HG02642 (cell line): ENCODE results near the gene TLK1.
"Not testable (repeated sequence)": the region's sequence is repeated elsewhere in the genome, so short reads cannot be mapped to it uniquely, and the experiment has no call there.

Experiments used
- ATAC-seq: cut with Tn5 transposase; IDR thresholded peaks from one replicate; pipeline ENCODE4 v1.9.1; 2021; ENCODE audit warnings: mild to moderate bottlenecking; ENCODE audit not compliant: unreplicated experiment, poor library complexity

Gene TLK1

DNA sequence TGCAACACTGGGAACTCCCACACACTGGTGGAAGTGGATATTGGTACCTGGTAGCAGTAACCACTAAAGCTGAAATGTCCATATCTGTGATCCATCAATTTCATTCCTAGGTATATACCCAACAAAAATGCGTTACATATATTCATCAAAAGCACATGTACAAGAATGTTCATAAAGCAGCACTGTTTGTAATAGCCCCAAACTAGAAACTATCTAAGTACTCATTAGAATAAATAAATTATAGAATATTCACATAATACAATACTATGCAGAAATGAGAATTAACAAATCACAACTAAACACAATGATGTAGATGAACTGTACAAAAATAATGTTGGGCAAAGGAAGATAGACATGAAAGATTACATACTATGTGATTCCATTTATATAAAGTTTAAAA, 11.1 kb upstream of the TLK1 start:
- ATAC-seq: no peak

DNA sequence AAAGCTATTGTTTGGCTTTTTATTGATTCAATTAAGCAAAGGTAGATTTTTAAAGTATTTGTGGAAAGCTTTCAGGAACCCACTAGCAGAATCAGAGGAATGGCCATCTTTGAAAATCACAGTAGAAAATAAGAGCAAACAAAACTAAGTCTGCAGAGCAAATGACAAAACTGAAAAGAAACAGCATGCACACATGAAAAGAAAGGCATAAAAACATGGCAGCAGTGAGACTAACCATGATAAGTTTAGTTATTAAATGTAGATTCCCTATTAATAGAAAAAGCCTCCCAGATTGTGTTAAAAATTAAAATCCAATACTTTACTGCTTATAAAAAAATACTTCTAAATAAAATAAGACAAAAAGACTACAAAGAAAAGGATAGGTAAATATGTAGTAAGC, 9.1 kb upstream of the TLK1 start:
- no peak for ATAC-seq

DNA sequence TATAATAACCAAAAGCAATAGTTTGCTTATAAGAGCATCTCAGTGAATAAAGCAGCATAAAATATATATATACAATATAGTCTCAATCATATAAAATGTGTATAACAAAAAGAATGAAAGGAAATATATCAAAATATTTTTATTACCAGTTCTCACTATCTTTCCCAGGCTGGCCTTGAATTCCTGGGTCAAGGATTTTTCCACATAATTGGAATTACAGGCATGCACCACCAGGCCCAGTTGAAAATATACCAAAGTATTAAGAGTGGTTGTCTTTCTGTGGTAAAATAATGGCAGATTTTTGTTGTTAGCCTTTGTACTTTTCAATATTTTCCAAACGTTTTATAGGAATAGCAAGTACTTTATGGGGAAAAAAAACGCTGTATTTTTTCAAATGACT, 8.6 kb upstream of the TLK1 start:
- ATAC-seq: no peak

- no peak for ATAC-seq
Observed at GRCh38 chr2:171167352-171167997, 6.8 kb upstream of the TLK1 start.

GRCh38 chr2:171166328-171166983, 5.8 kb upstream of the TLK1 start:
- ATAC-seq: no peak

GRCh38 chr2:171165967-171166327, 5.3 kb upstream of the TLK1 start:
- ATAC-seq: no peak

DNA sequence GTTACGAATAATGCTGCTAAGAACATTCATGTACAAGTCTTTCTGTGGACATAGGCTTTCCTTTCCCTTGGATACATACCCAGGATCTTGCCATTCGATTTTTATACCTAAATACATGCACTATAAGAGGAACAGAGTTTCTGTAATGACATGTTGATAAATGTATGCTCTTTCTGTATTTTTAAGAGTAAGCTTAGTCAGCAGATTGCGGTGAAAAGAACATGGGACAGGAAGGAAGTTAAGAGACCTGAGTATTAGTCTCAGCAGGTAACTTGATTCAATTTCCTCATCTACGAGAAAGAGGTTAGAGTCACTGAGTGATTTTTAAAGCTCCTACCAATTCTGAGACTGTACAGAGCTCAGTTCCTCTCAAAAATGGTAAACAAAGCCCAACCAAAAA, 2.6 kb upstream of the TLK1 start:
- ATAC-seq: no peak

DNA sequence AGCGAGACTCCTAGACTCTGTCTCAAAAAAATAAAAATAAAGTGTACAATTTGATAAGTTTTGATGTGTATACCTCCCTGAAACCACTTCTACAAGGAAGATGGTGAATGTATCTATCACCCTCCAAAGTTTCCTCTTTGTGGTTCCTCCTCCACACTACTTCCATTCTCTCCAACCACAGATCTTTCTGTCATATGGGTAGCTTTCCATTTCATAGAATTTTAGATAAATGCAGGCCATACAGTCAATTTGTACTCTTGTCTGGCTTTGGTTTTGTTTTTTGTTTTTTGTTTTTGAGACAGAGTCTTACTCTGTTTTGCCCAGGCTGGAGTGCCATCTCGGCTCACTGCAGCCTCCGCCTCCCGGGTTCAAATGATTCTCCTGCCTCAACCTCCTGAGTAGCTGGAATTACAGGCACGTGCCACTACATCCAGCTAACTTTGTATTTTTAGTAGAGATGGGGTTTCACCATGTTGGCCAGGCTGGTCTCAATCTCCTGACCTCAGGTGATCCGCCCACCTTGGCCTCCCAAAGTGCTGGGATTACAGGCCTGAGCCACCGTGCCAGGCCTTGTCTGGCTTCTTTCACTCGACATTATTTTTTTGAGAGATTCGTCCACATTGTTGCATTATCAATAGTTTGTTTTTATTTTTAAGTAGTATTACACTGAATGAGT, 2.0 kb upstream of the TLK1 start:
- not testable (repeated sequence) for ATAC-seq

- peak; percentile 63 for ATAC-seq
Observed at GRCh38 chr2:171160956-171161740, 455 bp upstream of the TLK1 start.

DNA sequence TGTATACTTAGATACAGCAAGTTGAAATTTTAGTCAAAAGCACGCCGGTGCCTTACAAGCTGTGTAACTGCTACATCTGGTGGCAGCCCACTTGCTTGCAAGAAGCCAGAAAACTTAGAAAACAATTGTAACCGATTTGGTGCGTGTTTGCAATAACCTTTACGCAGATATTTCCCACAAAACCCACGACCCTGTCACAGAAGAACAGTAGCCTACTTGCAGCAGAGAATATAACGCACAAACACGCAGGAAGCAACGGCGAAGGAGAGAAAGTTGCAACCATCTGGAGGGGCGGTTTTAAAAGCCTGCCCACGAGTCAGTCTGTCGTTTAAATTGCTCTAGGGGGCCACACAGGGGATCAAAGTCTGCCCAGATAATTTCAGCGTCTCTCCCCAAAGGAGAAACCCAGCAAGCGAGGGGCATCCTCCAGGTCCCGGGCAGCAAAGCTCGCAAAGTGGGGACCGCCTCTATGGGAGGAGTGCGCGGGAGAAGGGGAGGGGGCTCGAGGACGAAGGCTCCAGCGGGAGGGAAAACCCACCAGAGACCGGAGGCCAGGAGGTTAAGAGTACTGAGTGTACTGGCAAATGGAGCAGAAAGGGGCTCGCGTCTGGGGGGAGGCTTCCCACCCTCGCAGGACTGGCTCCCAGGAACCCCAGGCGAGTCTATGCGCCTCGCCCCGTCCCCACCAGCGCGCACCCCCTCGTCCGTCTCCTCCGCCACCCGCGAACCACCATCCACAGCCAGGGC, 1.1 kb downstream of the TLK1 start:
- peak; percentile 16 for ATAC-seq

- ATAC-seq: no peak
Observed at GRCh38 chr2:171158790-171159371, 1.8 kb downstream of the TLK1 start.

DNA sequence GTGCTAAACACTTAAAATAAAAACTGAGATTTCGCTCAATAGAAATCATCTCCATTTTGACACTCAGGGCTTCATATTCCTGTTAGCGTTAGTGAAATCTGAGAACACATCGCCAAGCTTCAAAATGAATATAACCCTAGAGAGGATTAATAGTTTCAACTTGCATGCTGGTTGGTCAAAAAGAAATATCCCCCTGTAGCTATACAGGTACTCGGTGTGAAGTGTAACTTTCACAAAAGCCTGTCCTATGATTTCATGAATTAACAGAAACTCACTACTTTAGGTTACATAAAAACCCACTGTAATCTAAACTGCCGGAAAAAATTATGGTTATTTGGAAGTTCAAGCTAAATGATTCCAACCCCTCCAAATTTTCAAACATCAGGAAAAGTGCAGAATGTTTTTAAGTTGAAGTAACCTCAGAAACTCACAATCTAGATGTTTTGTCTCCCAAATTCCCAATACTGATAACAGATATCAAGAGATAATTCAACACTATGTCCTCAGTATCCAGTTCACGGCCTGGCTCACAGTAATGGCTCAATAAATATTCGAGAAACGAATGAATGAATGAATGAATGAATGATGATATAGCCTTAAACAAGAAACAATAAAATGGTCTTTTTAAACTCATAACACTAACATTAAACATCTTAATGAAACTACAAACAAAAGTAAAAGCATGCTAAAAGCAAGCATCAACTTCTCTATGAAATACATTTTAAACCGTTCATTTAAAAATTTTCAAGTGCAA, 2.5 kb downstream of the TLK1 start:
- ATAC-seq: no peak

DNA sequence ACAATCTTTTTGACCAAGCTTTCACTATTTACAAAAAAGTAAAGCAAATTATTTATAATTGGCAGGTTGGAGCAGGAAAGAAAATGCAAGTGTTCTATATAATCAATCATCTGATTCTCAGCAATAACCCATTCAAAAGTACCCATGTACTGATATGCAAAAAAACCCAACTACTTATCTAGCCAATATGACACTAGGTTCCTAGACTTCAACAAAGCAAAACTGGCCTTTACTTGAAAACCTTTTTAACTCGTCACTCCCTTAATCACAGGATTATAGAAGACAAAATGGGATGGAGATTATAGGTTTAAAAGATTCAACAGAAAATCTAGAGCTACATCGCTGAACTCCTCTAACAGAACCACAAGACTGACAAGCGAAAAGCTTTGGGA, 3.6 kb downstream of the TLK1 start:
- ATAC-seq: no peak

- no peak for ATAC-seq
Observed at GRCh38 chr2:171154348-171154747, 6.3 kb downstream of the TLK1 start.

DNA sequence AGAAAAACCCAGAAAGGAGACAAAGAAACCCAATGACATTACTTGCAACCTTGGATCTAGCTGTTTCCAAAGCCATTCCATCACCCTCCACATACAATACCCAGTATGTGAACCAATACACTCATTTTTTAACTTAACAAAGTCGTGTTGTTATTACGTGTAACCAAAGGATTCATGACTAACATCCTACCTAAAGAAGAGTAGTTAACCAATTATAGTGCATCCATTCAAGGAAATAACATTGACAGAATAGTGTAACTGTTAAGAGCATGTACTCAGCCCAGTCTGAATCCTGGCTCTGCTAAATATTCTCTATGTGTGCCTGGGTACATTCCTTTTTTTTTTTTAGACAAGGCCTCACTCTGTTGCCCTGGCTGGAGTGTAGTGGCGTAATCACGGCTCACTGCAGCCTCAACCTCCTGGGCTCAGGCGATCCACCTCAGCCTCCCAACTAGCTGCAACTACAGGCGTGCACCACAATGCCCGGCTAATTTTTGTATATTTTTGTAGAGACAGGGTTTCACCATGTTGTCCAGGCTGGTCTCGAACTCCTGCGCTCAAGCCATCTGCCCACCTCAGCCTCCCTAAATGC, 9.9 kb downstream of the TLK1 start:
- ATAC-seq: no peak

- ATAC-seq: no peak
Observed at GRCh38 chr2:171149986-171150693, 10.6 kb downstream of the TLK1 start.

GRCh38 chr2:171149171-171149938, 11.3 kb downstream of the TLK1 start:
- ATAC-seq: no peak

- no peak for ATAC-seq
Observed at GRCh38 chr2:171147081-171147480, 13.6 kb downstream of the TLK1 start.
